Measurements from ENCODE around the gene CLMP.
A peak's percentile ranks its signal among the peaks of the same experiment; 100 is the strongest.

The CLMP gene

DNA sequence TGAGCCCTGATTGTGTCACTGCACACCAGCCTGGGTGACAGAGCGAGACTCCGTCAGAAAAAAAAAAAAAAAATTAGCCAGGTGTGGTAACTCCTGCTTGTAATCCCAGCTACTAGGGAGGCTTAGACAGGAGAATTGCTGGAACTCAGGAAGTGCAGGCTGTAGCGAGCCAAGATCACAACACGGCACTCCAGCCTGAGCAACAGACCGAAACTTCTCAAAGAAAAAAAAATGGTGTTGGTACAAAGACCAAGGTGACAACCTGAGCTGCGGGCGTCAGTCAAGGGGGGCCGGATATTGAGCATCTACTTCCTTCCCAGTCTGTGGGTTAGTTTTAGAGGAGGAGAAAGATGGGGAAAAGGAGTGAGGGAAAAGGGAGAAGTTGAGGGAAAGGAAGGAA, 84.7 kb downstream of the CLMP start:
- no peak for DNase-seq (ENCODE audit: extremely low read depth, low read depth)
- TF ChIP-seq CTCF (IDR thresholded peaks at IDR 0.05; ENCODE audit: low read depth, low read length) = no peak

DNA sequence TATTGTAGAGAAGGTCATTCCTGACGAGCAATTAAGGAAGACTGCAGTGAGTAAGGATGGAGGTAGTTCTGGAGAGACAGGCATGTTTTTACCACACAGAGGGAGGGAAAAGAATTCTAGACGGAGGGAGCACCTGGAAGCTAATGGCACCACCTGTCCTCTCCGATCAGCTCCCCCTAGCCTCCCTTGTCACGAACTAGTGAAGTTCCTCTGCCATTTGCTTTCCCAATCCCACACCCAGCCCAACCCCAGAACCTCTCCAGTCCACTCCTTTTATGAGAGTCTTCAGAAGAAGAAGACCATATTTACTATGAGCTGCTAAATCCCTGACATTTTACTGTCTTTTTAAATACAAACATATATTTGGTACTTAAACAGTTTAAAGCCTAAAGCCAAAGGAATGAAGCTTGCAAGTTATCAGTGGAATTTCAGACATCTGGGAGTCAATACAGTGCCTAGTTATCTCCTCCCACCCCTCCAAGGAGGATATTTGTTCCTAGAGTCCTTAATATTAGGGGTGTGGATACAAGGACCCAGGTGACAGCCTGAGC, 87.0 kb downstream of the CLMP start:
- no peak for TF ChIP-seq CTCF (IDR thresholded peaks at IDR 0.05; ENCODE audit: low read depth, low read length)
- DNase-seq (ENCODE audit: extremely low read depth, low read depth) = no peak

- TF ChIP-seq CTCF (IDR thresholded peaks at IDR 0.05; ENCODE audit: low read depth, low read length) = no peak
- DNase-seq (ENCODE audit: extremely low read depth, low read depth) = no peak
Measured at GRCh38 chr11:123104697-123105096, 90.4 kb downstream of the CLMP start.

DNA sequence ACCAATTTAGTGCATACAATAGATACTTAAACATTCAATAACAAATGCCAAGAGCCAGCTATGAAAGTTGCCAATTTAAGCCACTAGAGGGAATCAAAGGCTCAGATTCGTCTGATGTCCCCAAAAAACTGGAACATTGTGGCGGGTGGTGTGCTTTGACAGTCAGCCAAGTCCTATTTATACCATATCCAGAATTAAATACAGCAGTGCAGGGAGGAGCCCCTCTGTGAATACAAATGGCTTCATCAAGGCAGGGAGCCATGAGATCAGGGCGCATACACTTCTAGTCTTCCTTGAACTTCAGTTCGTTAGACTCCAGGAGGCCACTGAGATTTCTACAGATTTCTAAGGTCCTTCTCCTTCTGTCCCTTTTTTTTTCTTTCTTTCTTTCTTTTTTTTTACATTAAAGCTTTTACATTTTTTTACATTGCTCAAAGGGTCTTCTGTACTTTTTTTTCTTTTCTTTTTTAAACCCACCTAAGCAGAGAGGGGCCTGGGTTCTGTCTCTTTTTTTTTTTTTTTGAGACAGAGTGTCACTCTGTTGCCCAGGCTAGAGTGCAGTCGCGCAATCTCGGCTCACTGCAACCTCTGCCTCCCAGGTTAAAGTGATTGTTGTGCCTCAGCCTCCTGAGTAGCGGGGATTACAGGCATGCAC, 91.6 kb downstream of the CLMP start:
- DNase-seq (ENCODE audit: extremely low read depth, low read depth) = peak; percentile 58
- TF ChIP-seq CTCF (IDR thresholded peaks at IDR 0.05; ENCODE audit: low read depth, low read length) = peak; percentile 61

DNA sequence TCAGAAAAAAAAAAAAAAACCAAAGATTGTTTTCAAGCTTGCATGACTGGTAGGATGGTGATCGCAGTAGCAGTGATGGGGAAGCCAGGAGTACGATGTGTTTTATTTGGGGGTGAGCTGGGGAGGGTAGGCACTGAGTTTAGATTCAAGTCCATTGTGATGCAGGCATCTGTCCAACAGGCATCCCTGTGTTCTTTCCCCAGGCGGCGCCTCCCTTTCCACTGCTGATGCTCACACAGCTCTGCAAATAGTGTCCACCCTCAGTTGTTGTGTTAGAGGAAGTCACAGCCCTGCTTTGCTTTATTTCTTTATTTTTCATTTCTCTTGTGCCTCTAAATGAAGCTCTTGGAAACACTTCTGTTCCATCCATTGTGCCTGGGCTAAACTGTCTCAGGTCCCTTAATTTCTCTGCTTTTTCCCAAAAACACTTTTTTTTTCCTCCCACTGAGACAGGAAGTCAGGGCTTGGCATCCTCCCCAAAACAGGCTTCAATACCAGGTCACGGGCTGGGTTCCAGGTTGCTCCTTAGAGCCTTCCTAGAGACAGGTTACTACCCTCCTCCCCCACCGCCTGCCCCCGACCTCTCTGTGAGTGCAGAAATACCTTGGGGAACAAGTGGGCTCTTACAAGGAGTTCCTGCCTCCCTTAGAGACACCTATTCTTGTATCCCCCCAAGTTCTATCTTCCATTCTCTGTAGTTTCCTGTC, 94.5 kb downstream of the CLMP start:
- no peak for TF ChIP-seq CTCF (IDR thresholded peaks at IDR 0.05; ENCODE audit: low read depth, low read length)
- DNase-seq (ENCODE audit: extremely low read depth, low read depth) = no peak

DNA sequence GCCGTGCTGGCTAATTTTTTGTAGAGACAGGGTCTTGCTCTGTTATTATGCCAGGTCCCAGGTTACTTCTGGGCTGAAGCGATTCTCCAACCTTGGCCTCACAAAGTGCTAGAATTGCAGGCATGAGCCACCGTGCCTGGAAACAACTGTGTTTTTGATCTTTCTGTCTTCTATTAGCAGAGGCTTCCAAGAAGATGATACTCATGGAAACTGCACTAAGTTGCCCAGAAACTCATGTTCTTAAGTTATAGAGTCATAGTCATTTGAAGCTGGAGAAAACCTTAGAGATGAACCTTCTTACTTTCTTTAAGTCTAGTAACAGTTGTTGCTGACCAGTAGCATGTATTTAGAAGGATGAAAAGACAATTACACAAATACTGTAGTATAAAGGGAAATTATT, 96.1 kb downstream of the CLMP start:
- TF ChIP-seq CTCF (IDR thresholded peaks at IDR 0.05; ENCODE audit: low read depth, low read length) = no peak
- no peak for DNase-seq (ENCODE audit: extremely low read depth, low read depth)

- DNase-seq (ENCODE audit: extremely low read depth, low read depth) = no peak
- TF ChIP-seq CTCF (IDR thresholded peaks at IDR 0.05; ENCODE audit: low read depth, low read length) = no peak
Measured at GRCh38 chr11:123093739-123094138, 101.3 kb downstream of the CLMP start.

Data from AG09319 (cell line).